CD14-positive monocyte (primary cell): ENCODE results near the gene FBN1. TPM values are rescaled to one million over a fixed set of nuclear protein-coding genes. Genes with fewer than 3 reads are reported as not detected.

Experiments used
- DNase-seq, 3 donors: peaks; one replicate each; pipeline ENCODE4 v3.0.0-alpha.2; 2011 to 2022
- H2AFZ ChIP-seq: 2 replicates; pipeline ENCODE4 v1.6.0; 2012; ENCODE audit warnings: mild to moderate bottlenecking, low read depth, low read length, inconsistent platforms; ENCODE audit not compliant: insufficient read depth, poor library complexity, severe bottlenecking
- H3K27ac ChIP-seq, 2 donors: 1 replicate in 1 of 2; 2 replicates in 1 of 2; pipeline ENCODE4 v1.5.1; 2012 to 2013; ENCODE audit warnings: low read length in 2 of 2, control low read depth in 1 of 2, inconsistent platforms in 1 of 2, low read depth in 1 of 2, mild to moderate bottlenecking in 1 of 2
- H3K27me3 ChIP-seq, 2 donors: one replicate each; pipeline versions ENCODE4 v1.6.0 to v1.6.1; 2011 to 2013; ENCODE audit warnings: low read length in 2 of 2; ENCODE audit not compliant: control insufficient read depth in 2 of 2, insufficient read depth in 2 of 2
- H3K36me3 ChIP-seq, 2 donors: replicated peaks in 1 of 2; 1 replicate in 1 of 2; 2 replicates in 1 of 2; pipeline versions ENCODE4 v1.5.1 to v1.6.1; 2012 to 2013; ENCODE audit warnings: low read length in 2 of 2, control low read depth in 1 of 2, inconsistent platforms in 1 of 2, mild to moderate bottlenecking in 1 of 2; ENCODE audit not compliant: insufficient read depth in 2 of 2, control insufficient read depth in 1 of 2
- H3K4me1 ChIP-seq, 2 donors: 1 replicate in 1 of 2; 2 replicates in 1 of 2; pipeline versions ENCODE4 v1.5.1 to v1.6.1; 2012 to 2013; ENCODE audit warnings: low read length in 2 of 2, control low read depth in 1 of 2, inconsistent platforms in 1 of 2, mild to moderate bottlenecking in 1 of 2, moderate library complexity in 1 of 2; ENCODE audit not compliant: insufficient read depth in 2 of 2, control insufficient read depth in 1 of 2
- H3K4me2 ChIP-seq: replicated peaks from 2 replicates; pipeline ENCODE3; 2012; ENCODE audit warnings: low read length, moderate library complexity, mild to moderate bottlenecking; ENCODE audit not compliant: poor library complexity, severe bottlenecking; ENCODE audit errors: extremely low read depth
- H3K4me3 ChIP-seq, 3 experiments: fragments of 200-600 bp in 1 of 3; sonication (generic) in 1 of 3; replicated peaks in 1 of 3; 1 replicate in 2 of 3; 2 replicates in 1 of 3; pipeline ENCODE4 v1.5.1; 2011 to 2013; ENCODE audit warnings: low read length in 3 of 3, mild to moderate bottlenecking in 3 of 3, control low read depth in 2 of 3, low read depth in 2 of 3, inconsistent platforms in 1 of 3, moderate library complexity in 1 of 3
- H3K79me2 ChIP-seq: 2 replicates; pipeline ENCODE4 v1.6.0; 2012; ENCODE audit warnings: mild to moderate bottlenecking, control low read depth, inconsistent platforms, low read length, moderate library complexity; ENCODE audit not compliant: insufficient read depth
- H3K9ac ChIP-seq: 2 replicates; pipeline ENCODE4 v1.6.0; 2017; ENCODE audit warnings: low read length, mild to moderate bottlenecking; ENCODE audit not compliant: insufficient read depth, poor library complexity, severe bottlenecking
- H3K9me3 ChIP-seq, 2 donors: replicated peaks in 1 of 2; 1 replicate in 1 of 2; 2 replicates in 1 of 2; pipeline versions ENCODE4 v1.5.1 to v1.6.1; 2012 to 2013; ENCODE audit warnings: low read length in 2 of 2, control low read depth in 1 of 2; ENCODE audit not compliant: control insufficient read depth in 1 of 2, insufficient read depth in 1 of 2
- H4K20me1 ChIP-seq: 2 replicates; pipeline ENCODE4 v1.6.0; 2012; ENCODE audit warnings: mild to moderate bottlenecking, low read length, control low read depth, moderate library complexity; ENCODE audit not compliant: insufficient read depth
- H3K27ac Mint-ChIP-seq, 7 donors: one replicate each; pipeline ENCODE4 v1.8.0; 2020; ENCODE audit warnings: mild to moderate bottlenecking in 7 of 7, mixed read lengths in 7 of 7, moderate library complexity in 6 of 7, inconsistent platforms in 2 of 7
- H3K27me3 Mint-ChIP-seq, 3 donors: one replicate each; pipeline ENCODE4 v1.8.0; 2021 to 2022; ENCODE audit warnings: low read depth in 3 of 3, mild to moderate bottlenecking in 3 of 3, mixed read lengths in 3 of 3, moderate library complexity in 3 of 3, inconsistent platforms in 1 of 3
- H3K36me3 Mint-ChIP-seq, 2 donors: one replicate each; pipeline ENCODE4 v1.8.0; 2020; ENCODE audit warnings: mixed read lengths in 2 of 2, inconsistent platforms in 1 of 2, mild to moderate bottlenecking in 1 of 2
- H3K4me1 Mint-ChIP-seq: one replicate; pipeline ENCODE4 v1.8.0; 2020; ENCODE audit warnings: mild to moderate bottlenecking, mixed read lengths
- H3K4me3 Mint-ChIP-seq, 2 donors: one replicate each; pipeline ENCODE4 v1.8.0; 2020; ENCODE audit warnings: mild to moderate bottlenecking in 2 of 2, mixed read lengths in 2 of 2, moderate library complexity in 1 of 2
- H3K9me3 Mint-ChIP-seq, 7 donors: one replicate each; pipeline ENCODE4 v1.8.0; 2020 to 2022; ENCODE audit warnings: mixed read lengths in 7 of 7, mild to moderate bottlenecking in 6 of 7, moderate library complexity in 6 of 7, inconsistent platforms in 2 of 7
- CTCF ChIP-seq: fragments of 200-600 bp; IDR thresholded peaks from one replicate; pipeline ENCODE4 v1.8.0; 2022; ENCODE audit warnings: antibody characterized with exemption, mild to moderate bottlenecking
- WGBS: methylation state at CpG from one replicate; pipeline ENCODE4 v1.1.5; 2013; ENCODE audit warnings: missing lambda C conversion rate; ENCODE audit not compliant: insufficient coverage; 5-methylcytosine and 5-hydroxymethylcytosine counted together
- intact Hi-C, 2 donors: fragments of 100-400 bp; cut with micrococcal nuclease; formaldehyde crosslinking; loops; one replicate each; pipeline versions ENCODE4 v1.15.0 to v1.15.1; 2023
- polyA plus RNA-seq, 3 donors: library from polyadenylated mRNA; depleted of rRNA in 1 of 3; unstranded in 2 of 3; stranded (reverse) in 1 of 3; fragments of 300-500 nt in 2 of 3; fragments of >200 nt in 1 of 3; fragmentation: Illumina TruSeq in 2 of 3; gene quantifications; 1 replicate in 2 of 3; 2 replicates in 1 of 3; pipeline ENCODE4 v1.2.3, GENCODE V29; 2012 to 2021

Gene FBN1
- polyA plus RNA-seq, 3 donors, result 0.29 TPM; not detected in 2

- Histone ChIP-seq H4K20me1 (no peaks in the 10 kb centered on the region), H3K4me1 (no peaks in the 10 kb centered on the region), H3K27me3 (no peaks in the 10 kb centered on the region), H3K4me3 (no peak overlapping the region), H3K9ac (no peak overlapping the region), H3K4me2 (no peak overlapping the region), H3K9me3 (peaks cover 0 to 5% of the 10 kb centered on the region in 2 donors), H3K27ac (no peak overlapping the region), H2AFZ (no peak overlapping the region), H3K79me2 (no peaks in the 10 kb centered on the region), H3K36me3 (no peaks in the 10 kb centered on the region)
- no peaks in the 10 kb centered on the region for H3K4me1 Mint-ChIP-seq
- no peak overlapping the region for H3K4me3 Mint-ChIP-seq
- 100% methylated on average over 1 of the region's 2 CpGs for WGBS
- H3K36me3 Mint-ChIP-seq, result no peaks in the 10 kb centered on the region
- peaks cover 3 to 4% (median 4%) of the 10 kb centered on the region in 3 donors for H3K27me3 Mint-ChIP-seq
- peak overlapping the region in 1 of 7 donors; percentile 38 for H3K27ac Mint-ChIP-seq
- peaks cover 5 to 19% (median 12%) of the 10 kb centered on the region in 7 donors for H3K9me3 Mint-ChIP-seq
- TF ChIP-seq CTCF, result no peak
- DNase-seq, result no peak
- intact Hi-C loops, result no loop called here
These were observed 269.7 kb downstream of the FBN1 start for GRCh38 chr15:48375767-48376166.

DNA sequence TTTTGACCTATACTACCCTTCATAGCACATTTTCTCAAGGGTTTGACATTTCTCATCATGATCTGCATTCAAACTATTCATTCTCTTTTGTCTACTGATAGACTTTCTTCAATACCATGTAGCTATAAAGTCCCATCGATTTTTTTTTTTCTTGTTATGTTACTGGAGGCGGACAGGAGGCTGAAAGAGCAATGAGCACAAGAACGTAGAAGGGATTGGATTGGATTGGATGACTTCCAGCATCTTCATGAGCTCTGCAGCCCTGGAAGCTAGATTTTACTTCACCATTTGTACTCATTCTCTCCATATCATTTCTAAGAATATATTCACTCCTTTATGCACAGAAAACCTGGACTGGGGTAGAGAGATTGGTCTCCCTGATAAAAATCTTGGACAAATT lies 271.0 kb downstream of the FBN1 start:
- Mint-ChIP-seq H3K4me1 (no peaks in the 10 kb centered on the region), H3K27ac (no peak overlapping the region), H3K4me3 (no peak overlapping the region), H3K27me3 (peaks cover 3 to 4% (median 4%) of the 10 kb centered on the region in 3 donors), H3K36me3 (no peaks in the 10 kb centered on the region), H3K9me3 (peaks cover 5 to 19% (median 12%) of the 10 kb centered on the region in 7 donors)
- intact Hi-C loops, result no loop called here
- Histone ChIP-seq H3K36me3 (no peaks in the 10 kb centered on the region), H3K27me3 (no peaks in the 10 kb centered on the region), H2AFZ (no peak overlapping the region), H3K4me3 (no peak overlapping the region), H3K9ac (no peak overlapping the region), H3K9me3 (peaks cover 0 to 5% of the 10 kb centered on the region in 2 donors), H3K4me2 (no peak overlapping the region), H3K27ac (no peak overlapping the region), H3K4me1 (no peaks in the 10 kb centered on the region), H3K79me2 (no peaks in the 10 kb centered on the region), H4K20me1 (no peaks in the 10 kb centered on the region)
- no peak for TF ChIP-seq CTCF
- no peak for DNase-seq
- WGBS, result no CpG with 5 or more reads among the region's 3 CpGs
